Right lobe of liver (tissue), 6 donors: ENCODE results near the gene INPP5B. TPM values are rescaled to one million over a fixed set of nuclear protein-coding genes. Genes with fewer than 3 reads are reported as not detected.
"Not testable (repeated sequence)": the region's sequence is repeated elsewhere in the genome, so short reads cannot be mapped to it uniquely, and the experiment has no call there.

Source experiments
- ATAC-seq, 4 donors: fragments of 200-7000 bp; cut with Tn5 transposase; one replicate each; pipeline ENCODE4 v1.9.1; 2020; ENCODE audit warnings: mild to moderate bottlenecking in 4 of 4, moderate library complexity in 4 of 4
- DNase-seq, 3 donors: peaks; one replicate each; pipeline ENCODE4 v3.0.0-alpha.2; 2020
- H3K27ac ChIP-seq, 3 donors: fragments of 200-600 bp; one replicate each; pipeline ENCODE4 v1.8.0; 2022
- H3K27me3 ChIP-seq, 2 donors: fragments of 200-600 bp; one replicate each; pipeline ENCODE4 v1.8.0; 2022
- H3K36me3 ChIP-seq, 4 donors: fragments of 200-600 bp; sonication (generic) in 1 of 4; one replicate each; pipeline versions ENCODE4 v1.5.1 to v1.8.0; 2017 to 2022; ENCODE audit warnings: control low read depth in 1 of 4
- H3K4me1 ChIP-seq, 4 donors: fragments of 200-600 bp; sonication (generic) in 1 of 4; one replicate each; pipeline versions ENCODE4 v1.5.1 to v1.8.0; 2017 to 2022; ENCODE audit warnings: control low read depth in 1 of 4
- H3K4me3 ChIP-seq, 3 donors: fragments of 200-600 bp; one replicate each; pipeline ENCODE4 v1.8.0; 2022
- H3K9me3 ChIP-seq, 4 donors: fragments of 200-600 bp; sonication (generic) in 1 of 4; one replicate each; pipeline versions ENCODE4 v1.5.1 to v1.8.0; 2017 to 2022; ENCODE audit warnings: control low read depth in 1 of 4
- CTCF ChIP-seq, 4 donors: fragments of 200-600 bp in 3 of 4; fragments of 450-650 bp in 1 of 4; IDR thresholded peaks; one replicate each; pipeline versions ENCODE4 v1.5.1 to v1.8.0; 2016 to 2022; ENCODE audit warnings: antibody characterized with exemption in 4 of 4, mild to moderate bottlenecking in 2 of 4
- POLR2A ChIP-seq: fragments of 450-650 bp; IDR thresholded peaks from one replicate; pipeline ENCODE4 v1.6.1; 2017; ENCODE audit warnings: antibody characterized with exemption, mild to moderate bottlenecking
- WGBS: methylation state at CpG from one replicate; pipeline ENCODE4 v1.1.6; 2018; ENCODE audit warnings: low coverage, low lambda C conversion rate; ENCODE audit not compliant: insufficient coverage; ENCODE audit errors: missing lambda C conversion rate; 5-methylcytosine and 5-hydroxymethylcytosine counted together
- intact Hi-C, 2 donors: fragments of 100-400 bp; cut with DNase I; formaldehyde crosslinking; loops; one replicate each; pipeline versions ENCODE4 v1.11.2 to v1.14.1; 2022
- total RNA-seq, 6 experiments: library from RNA; depleted of rRNA in 2 of 6; stranded (reverse); fragments of >200 nt in 2 of 6; fragmentation: NEBNext Ultra II Directional in 3 of 6; extraction: Animal tissue kit (Norgen Biotek cat#: 25700) in 3 of 6; gene quantifications; one replicate each; pipeline versions ENCODE4 v1.1.0 to v1.2.4, GENCODE V29; 2016 to 2023
- donor health status: DM: no; HTN: yes; CAD: no.
- donor health status: DM: no; HTN: no; CAD: no.
- donor health status: DM: no; HTN: no; CAD: no.
- donor health status: DM: no; HTN: yes; CAD: no.
- donor health status: DM: no; HTN: yes; CAD: no.

INPP5B gene
- total RNA-seq, 6 experiments from 2014 or later, result 10.5 to 23.1 (median 14.6) TPM

GRCh38 chr1:37901191-37901892 is 45.5 kb downstream of the INPP5B start:
- peak in 3 of 4 donors; percentile 49 to 67 (median 54) for ATAC-seq
- TF ChIP-seq CTCF (IDR thresholded peaks at IDR 0.05) (no peak), POLR2A (no peak)
- Histone ChIP-seq H3K4me1 (no peaks in the 10 kb centered on the region), H3K36me3 (peaks cover 0 to 3% (median 0%) of the 10 kb centered on the region in 4 donors), H3K27ac (no peak overlapping the region), H3K27me3 (no peaks in the 10 kb centered on the region), H3K9me3 (no peaks in the 10 kb centered on the region), H3K4me3 (no peak overlapping the region)
- intact Hi-C loops, result no loop called here
- 48% methylated on average over 7 of the region's 8 CpGs for WGBS
- no peak for DNase-seq

- DNase-seq, H3K27ac ChIP-seq, intact Hi-C loops, ATAC-seq, H3K36me3 ChIP-seq, H3K4me1 ChIP-seq, H3K4me3 ChIP-seq, H3K27me3 ChIP-seq, H3K9me3 ChIP-seq: not testable (repeated sequence)
- WGBS, result 69% methylated on average over 2 of the region's 3 CpGs
These were observed 49.3 kb downstream of the INPP5B start for GRCh38 chr1:37897563-37897962.

GRCh38 chr1:37893673-37894072 is 53.2 kb downstream of the INPP5B start:
- no peak overlapping the region for H3K4me3 ChIP-seq
- H3K9me3 ChIP-seq, result no peaks in the 10 kb centered on the region
- TF ChIP-seq CTCF (IDR thresholded peaks at IDR 0.05) (no peak), POLR2A (no peak)
- DNase-seq (no peak), ATAC-seq (peak in 2 of 4 donors; percentile 28 to 49)
- H3K27me3 ChIP-seq, result no peaks in the 10 kb centered on the region
- WGBS, result 77% methylated on average over 2 of the region's 2 CpGs
- no peak overlapping the region for H3K27ac ChIP-seq
- H3K4me1 ChIP-seq, result peaks cover 0 to 3% (median 0%) of the 10 kb centered on the region in 4 donors
- H3K36me3 ChIP-seq, result peaks cover 0 to 19% (median 4%) of the 10 kb centered on the region in 4 donors
- intact Hi-C loops, result no loop called here

- H3K4me3 ChIP-seq, result no peak overlapping the region
- ATAC-seq (no peak), DNase-seq (no peak)
- no peaks in the 10 kb centered on the region for H3K9me3 ChIP-seq
- H3K4me1 ChIP-seq, result peaks cover 0 to 3% (median 0%) of the 10 kb centered on the region in 4 donors
- TF ChIP-seq CTCF (IDR thresholded peaks at IDR 0.05) (no peak), POLR2A (no peak)
- intact Hi-C loops, result no loop called here
- no peak overlapping the region for H3K27ac ChIP-seq
- no peaks in the 10 kb centered on the region for H3K27me3 ChIP-seq
- H3K36me3 ChIP-seq, result peaks cover 0 to 31% (median 12%) of the 10 kb centered on the region in 4 donors
- WGBS, result 80% methylated on average over 5 of the region's 5 CpGs
These were observed 54.5 kb downstream of the INPP5B start for GRCh38 chr1:37892151-37893047.
